Spleen (tissue), 11 donors: ENCODE measurements around the gene KIF3B. TPM values are rescaled to one million over a fixed set of nuclear protein-coding genes. Genes with fewer than 3 reads are reported as not detected.
"Not testable (repeated sequence)": the region's sequence is repeated elsewhere in the genome, so short reads cannot be mapped to it uniquely, and the experiment has no call there.

Experiments used
- DNase-seq: peaks from one replicate; pipeline ENCODE4 v3.0.0-alpha.2; 2020
- H3K27ac ChIP-seq, 8 donors: fragments of 200-600 bp; sonication (generic) in 7 of 8; 1 replicate in 4 of 8; 2 replicates in 4 of 8; pipeline versions ENCODE4 v1.5.0 to v1.8.0; 2016 to 2021; ENCODE audit warnings: inconsistent platforms in 4 of 8, mild to moderate bottlenecking in 4 of 8, moderate library complexity in 1 of 8
- H3K27me3 ChIP-seq, 7 donors: fragments of 200-600 bp; sonication (generic) in 6 of 7; replicated peaks in 1 of 7; 1 replicate in 4 of 7; 2 replicates in 3 of 7; pipeline versions ENCODE4 v1.5.0 to v1.8.0; 2016 to 2021; ENCODE audit warnings: inconsistent platforms in 3 of 7, mild to moderate bottlenecking in 1 of 7
- H3K36me3 ChIP-seq, 6 donors: fragments of 200-600 bp; sonication (generic) in 5 of 6; 1 replicate in 4 of 6; 2 replicates in 2 of 6; pipeline versions ENCODE4 v1.5.0 to v1.8.0; 2016 to 2021; ENCODE audit warnings: inconsistent platforms in 2 of 6
- H3K4me1 ChIP-seq, 6 donors: fragments of 200-600 bp; sonication (generic) in 5 of 6; 1 replicate in 3 of 6; 2 replicates in 3 of 6; pipeline versions ENCODE4 v1.5.0 to v1.8.0; 2016 to 2021; ENCODE audit warnings: inconsistent platforms in 3 of 6
- H3K4me3 ChIP-seq, 8 donors: fragments of 200-600 bp; sonication (generic) in 7 of 8; 1 replicate in 4 of 8; 2 replicates in 4 of 8; pipeline versions ENCODE4 v1.5.0 to v1.8.0; 2016 to 2021; ENCODE audit warnings: inconsistent platforms in 4 of 8, mild to moderate bottlenecking in 4 of 8, moderate library complexity in 2 of 8
- H3K9me3 ChIP-seq, 8 donors: fragments of 200-600 bp; sonication (generic) in 7 of 8; 1 replicate in 4 of 8; 2 replicates in 4 of 8; pipeline versions ENCODE4 v1.5.0 to v1.8.0; 2016 to 2021; ENCODE audit warnings: inconsistent platforms in 4 of 8
- CTCF ChIP-seq, 11 experiments: fragments of 200-600 bp in 7 of 11; fragments of 450-650 bp in 4 of 11; sonication (generic) in 4 of 11; IDR thresholded peaks in 8 of 11; conservative IDR thresholded peaks in 3 of 11; 1 replicate in 7 of 11; 2 replicates in 4 of 11; pipeline versions ENCODE4 v1.4.0 to v1.8.0; 2016 to 2021; ENCODE audit warnings: antibody characterized with exemption in 11 of 11, inconsistent platforms in 4 of 11, mild to moderate bottlenecking in 1 of 11
- POLR2A ChIP-seq, 3 donors: fragments of 450-650 bp; IDR thresholded peaks; one replicate each; pipeline ENCODE4 v1.5.1; 2017; ENCODE audit warnings: antibody characterized with exemption in 3 of 3, mild to moderate bottlenecking in 1 of 3
- POLR2AphosphoS5 ChIP-seq, 3 donors: sonication (generic); formaldehyde crosslinking; IDR thresholded peaks; one replicate each; pipeline ENCODE4 v1.5.1; 2017; ENCODE audit warnings: antibody characterized with exemption in 3 of 3
- WGBS, 5 donors: extraction: QIAGEN DNeasy Blood & Tissue Kit in 3 of 5; methylation state at CpG; one replicate each; pipeline versions ENCODE4 v1.1.5 to v1.1.7; 2013 to 2018; 5-methylcytosine and 5-hydroxymethylcytosine counted together
- intact Hi-C: fragments of 100-400 bp; cut with DNase I; formaldehyde crosslinking; loops from one replicate; pipeline ENCODE4 v1.15.0; 2023; ENCODE audit warnings: low total_unique reads
- polyA plus RNA-seq, 3 donors: library from polyadenylated mRNA; stranded (reverse); fragments of 200-250 nt; gene quantifications; one replicate each; pipeline ENCODE4 v1.2.1, GENCODE V29; 2013
- total RNA-seq, 7 donors: library from RNA; depleted of rRNA in 3 of 7; stranded (reverse); fragments of >200 nt in 3 of 7; fragmentation: NEBNext Ultra II Directional in 4 of 7; extraction: Animal tissue kit (Norgen Biotek cat#: 25700) in 4 of 7; gene quantifications; one replicate each; pipeline versions ENCODE4 v1.1.0 to v1.2.1, GENCODE V29; 2016 to 2021
- donor health status: healthy with polysubstance abuse.
- donor health status: DM: no; HTN: no; CAD: no; lungs with moderate emphysema.
- donor health status: DM: no; HTN: no; CAD: no.
- donor health status: Bipolar disorder and iron deficiency.
- donor health status: healthy.
- donor health status: DM: no; HTN: no; CAD: no.
- donor health status: DM: yes; HTN: yes; CAD: no.

The KIF3B gene
- total and polyA plus RNA-seq, 10 donors: 3.8 to 25.9 (median 20.0) TPM

DNA sequence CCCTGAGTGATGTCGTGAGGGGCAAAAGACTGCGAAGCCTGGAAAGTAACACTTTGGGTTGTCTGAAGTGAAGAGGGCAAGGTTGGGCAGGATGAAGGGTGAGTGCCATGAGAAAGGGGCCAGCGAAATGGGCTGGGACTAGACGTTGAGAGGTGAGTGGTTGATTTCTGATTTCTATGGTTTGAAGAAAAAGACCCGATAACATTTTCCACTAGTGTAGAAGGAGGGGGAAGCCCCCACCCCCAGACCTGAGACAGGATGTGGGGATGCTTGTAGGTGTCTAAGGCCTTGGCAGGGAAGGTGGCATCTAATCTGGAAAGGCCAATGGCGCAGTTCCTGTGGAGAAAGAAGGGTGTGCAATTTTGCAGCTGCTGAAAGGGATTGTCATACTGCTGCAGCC, 25.3 kb upstream of the KIF3B start:
- H3K27me3 ChIP-seq: no peaks in the 10 kb centered on the region
- H3K36me3 ChIP-seq: no peaks in the 10 kb centered on the region

GRCh38 chr20:32260973-32261372, 16.5 kb upstream of the KIF3B start:
- H3K4me1 ChIP-seq, H3K9me3 ChIP-seq, H3K4me3 ChIP-seq, DNase-seq, H3K27me3 ChIP-seq, H3K36me3 ChIP-seq, intact Hi-C loops, H3K27ac ChIP-seq: not testable (repeated sequence)
- 92 to 96% (median 96%) methylated on average over 10 of the region's 10 CpGs for WGBS, 5 donors

More for the DNA sequence above, 25.3 kb upstream of the KIF3B start:
- no peaks in the 10 kb centered on the region for H3K9me3 ChIP-seq
- H3K4me1 ChIP-seq: peaks cover 0 to 8% (median 0%) of the 10 kb centered on the region in 6 donors
- intact Hi-C loops: no loop called here
- WGBS, 5 donors: 63 to 82% (median 76%) methylated on average over 6 of the region's 6 CpGs
- H3K4me3 ChIP-seq: no peak overlapping the region
- H3K27ac ChIP-seq: no peak overlapping the region
- DNase-seq: peak; percentile 46
- no peak for TF ChIP-seq CTCF (IDR thresholded peaks at IDR 0.05 in 8 of 11, conservative IDR thresholded peaks at IDR 0.05 in 3 of 11)
- no peak for TF ChIP-seq POLR2A (IDR thresholded peaks at IDR 0.05)
- no peak for TF ChIP-seq POLR2AphosphoS5 (IDR thresholded peaks at IDR 0.05)

DNA sequence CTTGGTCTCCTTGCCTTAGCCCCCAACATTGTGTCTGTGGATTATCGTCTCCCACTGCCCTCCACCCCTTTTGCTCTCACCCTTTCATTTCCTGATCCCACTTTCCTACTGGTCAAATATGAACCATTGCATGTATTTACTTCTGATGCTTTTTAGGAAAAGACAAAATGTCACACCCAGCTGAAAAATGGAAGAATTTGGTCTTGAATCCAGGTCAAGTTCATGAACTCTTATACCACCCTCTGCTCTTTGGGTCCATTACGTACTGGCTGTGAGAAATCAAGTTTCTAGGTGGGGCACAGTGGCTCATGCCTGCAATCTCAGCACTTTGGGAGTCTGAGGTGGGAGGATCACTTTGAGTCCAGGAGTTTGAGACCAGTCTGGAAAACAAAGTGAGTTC, 15.8 kb upstream of the KIF3B start:
- Histone ChIP-seq H3K4me3 (no peak overlapping the region), H3K36me3 (no peaks in the 10 kb centered on the region), H3K27ac (no peak overlapping the region), H3K4me1 (no peaks in the 10 kb centered on the region), H3K9me3 (no peaks in the 10 kb centered on the region), H3K27me3 (no peaks in the 10 kb centered on the region)
- intact Hi-C loops: no loop called here
- no peak for DNase-seq
- 79 to 93% (median 88%) methylated on average over 2 of the region's 2 CpGs for WGBS, 5 donors
- no peak for TF ChIP-seq CTCF (IDR thresholded peaks at IDR 0.05 in 8 of 11, conservative IDR thresholded peaks at IDR 0.05 in 3 of 11)
- TF ChIP-seq POLR2AphosphoS5 (IDR thresholded peaks at IDR 0.05): no peak
- no peak for TF ChIP-seq POLR2A (IDR thresholded peaks at IDR 0.05)

GRCh38 chr20:32263398-32263954, 14.0 kb upstream of the KIF3B start:
- H3K4me3 ChIP-seq: no peak overlapping the region
- intact Hi-C loops: no loop called here
- no peak overlapping the region for H3K27ac ChIP-seq
- H3K9me3 ChIP-seq: no peaks in the 10 kb centered on the region
- WGBS, 5 donors: 83 to 92% (median 88%) methylated on average over 7 of the region's 7 CpGs
- H3K36me3 ChIP-seq: no peaks in the 10 kb centered on the region
- DNase-seq: no peak
- H3K4me1 ChIP-seq: no peaks in the 10 kb centered on the region
- TF ChIP-seq CTCF (IDR thresholded peaks at IDR 0.05 in 8 of 11, conservative IDR thresholded peaks at IDR 0.05 in 3 of 11) (no peak), POLR2AphosphoS5 (IDR thresholded peaks at IDR 0.05) (no peak), POLR2A (IDR thresholded peaks at IDR 0.05) (no peak)
- H3K27me3 ChIP-seq: no peaks in the 10 kb centered on the region

- peaks cover 0 to 13% (median 1%) of the 10 kb centered on the region in 6 donors for H3K4me1 ChIP-seq
- H3K9me3 ChIP-seq: peaks cover 0 to 3% (median 0%) of the 10 kb centered on the region in 8 donors
- intact Hi-C loops: no loop called here
- 79 to 86% (median 80%) methylated on average over 5 of the region's 5 CpGs for WGBS, 5 donors
- no peak overlapping the region for H3K27ac ChIP-seq
- H3K27me3 ChIP-seq: no peaks in the 10 kb centered on the region
- no peak overlapping the region for H3K4me3 ChIP-seq
- no peaks in the 10 kb centered on the region for H3K36me3 ChIP-seq
- TF ChIP-seq CTCF (IDR thresholded peaks at IDR 0.05 in 8 of 11, conservative IDR thresholded peaks at IDR 0.05 in 3 of 11) (no peak), POLR2AphosphoS5 (IDR thresholded peaks at IDR 0.05) (no peak), POLR2A (IDR thresholded peaks at IDR 0.05) (no peak)
- no peak for DNase-seq
Observed at GRCh38 chr20:32271620-32272019, 5.8 kb upstream of the KIF3B start.
